GM18858 (cell line): ENCODE data around the gene FXYD2.

Experiments used
- ATAC-seq: cut with Tn5 transposase; IDR thresholded peaks from one replicate; pipeline ENCODE4 v1.9.1; 2021; ENCODE audit not compliant: unreplicated experiment

The FXYD2 gene

GRCh38 chr11:117836077-117836960 lies 11.8 kb upstream of the FXYD2 start:
- ATAC-seq: no peak

DNA sequence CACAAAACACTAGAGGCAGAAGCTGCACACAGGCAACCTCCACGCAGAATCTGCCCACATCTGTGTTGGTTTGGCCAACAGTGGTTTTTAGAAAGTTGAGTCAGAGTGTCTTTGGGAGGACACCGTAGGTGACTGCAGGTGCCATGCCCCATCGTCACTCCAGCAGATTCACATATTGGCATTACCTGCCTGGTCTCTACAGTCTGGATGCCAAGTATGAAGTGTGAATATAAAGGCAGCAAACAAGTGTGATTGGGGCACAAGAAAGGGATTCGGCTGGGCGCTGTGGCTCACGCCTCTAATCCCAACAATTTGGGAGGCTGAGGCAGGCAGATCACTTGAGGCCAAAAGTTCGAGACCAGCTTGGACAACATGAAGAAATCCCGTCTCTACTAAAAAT lies 11.0 kb upstream of the FXYD2 start:
- ATAC-seq: no peak

DNA sequence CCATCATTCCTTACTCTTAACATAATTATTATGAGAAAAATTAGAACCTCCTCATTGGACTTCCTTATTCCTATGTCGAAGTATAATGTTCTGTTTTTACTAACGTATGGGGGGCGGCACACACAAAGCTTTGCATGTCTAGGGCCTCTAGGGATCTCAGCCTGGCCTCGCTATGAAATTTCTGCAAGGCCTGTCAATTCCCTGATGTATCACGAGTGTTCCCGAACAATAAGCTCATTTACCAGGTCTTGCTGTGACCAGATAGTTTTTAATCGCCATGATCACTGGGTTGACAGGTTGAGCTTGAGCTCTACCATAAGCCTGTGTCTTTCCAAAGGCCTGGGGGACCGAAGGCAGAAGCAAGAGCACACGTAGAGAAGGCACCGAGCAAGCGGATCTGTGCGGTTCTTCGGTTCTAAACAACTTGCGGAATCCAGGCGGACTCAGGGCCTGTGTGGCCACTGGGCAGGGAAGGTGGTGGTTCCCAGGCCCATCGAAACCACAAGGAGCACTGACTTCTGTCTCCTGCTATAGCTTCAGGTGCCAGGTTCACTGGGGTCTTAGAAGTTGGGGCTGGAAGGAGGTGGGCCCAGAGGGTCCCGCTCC lies 10.4 kb upstream of the FXYD2 start:
- no peak for ATAC-seq

- no peak for ATAC-seq
Measured at GRCh38 chr11:117834068-117834810, 9.7 kb upstream of the FXYD2 start.

DNA sequence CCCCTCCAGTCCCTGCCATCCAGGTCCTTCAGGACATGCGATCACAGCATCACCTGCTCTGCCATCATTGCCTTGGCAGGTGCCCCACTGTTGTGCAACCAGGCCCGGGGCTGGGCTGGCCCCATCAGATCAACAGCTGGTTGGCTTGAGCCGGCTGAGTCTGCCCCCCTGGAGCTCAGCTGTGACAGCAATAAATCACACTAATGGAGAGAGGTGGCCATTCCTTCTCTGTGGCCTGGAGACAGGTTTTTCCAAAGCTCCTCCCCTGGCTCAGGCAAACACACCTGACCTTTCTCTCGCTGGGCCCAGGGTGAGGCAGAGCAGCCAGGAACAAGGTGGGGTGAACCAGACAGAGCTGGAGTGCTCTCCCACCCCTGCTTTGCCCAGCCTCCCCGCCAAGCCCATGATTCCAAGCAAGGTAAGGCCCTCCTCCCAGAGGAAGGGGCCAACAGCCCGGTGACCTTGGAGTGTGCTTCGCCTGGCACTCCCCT lies 8.9 kb upstream of the FXYD2 start:
- no peak for ATAC-seq

DNA sequence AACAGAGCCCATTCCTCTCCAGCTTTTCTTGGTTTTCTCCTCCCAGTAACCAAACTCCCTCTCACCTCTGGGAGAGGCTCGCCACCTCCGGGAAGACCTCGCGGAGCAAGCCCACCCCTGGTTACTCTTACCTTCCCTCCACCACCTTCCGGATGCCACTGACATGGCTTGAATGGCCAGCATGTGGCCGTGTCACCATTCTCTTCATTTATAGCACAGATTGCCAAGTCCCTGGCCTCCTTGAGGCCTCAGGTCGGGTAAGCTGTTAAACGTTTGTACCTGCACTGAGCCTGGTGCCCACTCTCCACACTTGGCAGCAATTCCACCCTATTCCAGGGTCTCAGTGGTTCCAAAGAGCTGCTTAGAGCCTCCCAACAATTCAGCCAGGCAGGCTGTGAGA lies 8.0 kb upstream of the FXYD2 start:
- no peak for ATAC-seq

- ATAC-seq: no peak
Measured at GRCh38 chr11:117831661-117832415, 7.3 kb upstream of the FXYD2 start.

GRCh38 chr11:117830674-117831351 lies 6.3 kb upstream of the FXYD2 start:
- no peak for ATAC-seq

GRCh38 chr11:117830072-117830471 lies 5.5 kb upstream of the FXYD2 start:
- ATAC-seq: no peak

GRCh38 chr11:117829369-117829725 lies 4.8 kb upstream of the FXYD2 start:
- no peak for ATAC-seq

- ATAC-seq: peak; percentile 50
Measured at GRCh38 chr11:117828611-117829368, 4.2 kb upstream of the FXYD2 start.

DNA sequence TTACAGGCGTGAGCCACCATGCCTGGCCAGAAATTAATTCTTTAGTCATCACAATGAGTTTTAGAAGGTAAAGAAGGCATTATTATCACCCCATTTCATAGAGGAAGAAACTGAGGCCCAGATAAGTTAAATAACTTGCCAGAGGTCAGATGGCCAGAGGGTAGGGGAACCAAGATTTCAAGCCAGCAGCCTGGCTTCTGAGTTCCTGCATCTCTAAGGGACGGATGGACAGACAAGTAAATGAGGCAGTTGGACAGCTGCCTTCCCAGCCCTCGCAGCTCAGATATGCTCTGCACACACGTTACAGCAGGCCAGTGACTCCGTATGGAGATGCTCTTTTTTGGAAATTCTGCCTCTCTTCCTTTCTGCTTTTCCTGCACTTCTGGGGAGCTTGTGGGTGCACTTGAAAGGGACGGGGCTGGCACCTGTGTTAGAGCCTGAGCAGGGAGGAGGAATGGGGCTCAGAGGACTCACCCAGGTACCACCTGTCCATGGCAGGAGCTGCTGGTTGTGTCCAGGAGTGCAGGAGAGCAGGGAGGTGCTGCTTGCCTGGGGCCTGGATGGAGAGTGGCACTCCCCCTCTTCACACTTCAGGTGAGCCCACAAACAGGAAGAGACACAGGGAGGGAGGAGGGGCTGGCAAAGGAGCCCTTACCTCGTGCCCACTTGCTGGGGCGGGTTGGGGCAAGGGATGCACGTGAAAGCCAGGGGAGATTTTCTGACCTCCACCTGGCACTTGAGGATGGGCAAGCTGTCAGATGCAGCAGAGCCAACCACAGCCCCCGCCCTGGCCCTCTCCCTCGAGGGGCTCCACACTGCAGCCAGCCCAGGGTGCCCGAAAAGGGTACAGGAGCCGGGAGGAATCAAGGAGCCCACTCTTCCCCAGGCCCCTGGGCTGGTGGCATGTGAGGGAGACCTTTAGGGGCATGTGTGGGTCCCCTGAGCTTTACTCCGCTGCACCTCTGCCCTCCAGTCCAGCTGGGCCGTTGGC lies 3.3 kb upstream of the FXYD2 start:
- ATAC-seq: no peak

- no peak for ATAC-seq
Measured at GRCh38 chr11:117826832-117827231, 2.3 kb upstream of the FXYD2 start.

DNA sequence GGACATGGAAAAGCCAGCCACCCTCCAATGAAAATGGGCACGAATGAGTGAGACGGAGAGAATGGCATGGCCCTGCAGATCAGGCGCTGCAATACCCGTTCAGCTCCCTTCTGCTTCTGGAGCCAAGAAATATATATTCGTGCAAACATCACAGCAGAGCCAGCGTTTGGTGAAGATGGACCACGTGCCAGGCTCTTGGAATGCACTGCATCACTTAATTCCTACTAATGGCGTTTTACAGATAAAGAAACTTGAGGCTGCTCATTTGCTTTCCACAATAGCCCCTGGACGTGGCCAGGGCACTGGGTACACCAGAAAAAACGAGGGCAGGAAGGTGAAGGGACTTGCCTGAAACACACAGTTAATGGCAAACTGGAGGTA lies 1.6 kb upstream of the FXYD2 start:
- ATAC-seq: no peak

DNA sequence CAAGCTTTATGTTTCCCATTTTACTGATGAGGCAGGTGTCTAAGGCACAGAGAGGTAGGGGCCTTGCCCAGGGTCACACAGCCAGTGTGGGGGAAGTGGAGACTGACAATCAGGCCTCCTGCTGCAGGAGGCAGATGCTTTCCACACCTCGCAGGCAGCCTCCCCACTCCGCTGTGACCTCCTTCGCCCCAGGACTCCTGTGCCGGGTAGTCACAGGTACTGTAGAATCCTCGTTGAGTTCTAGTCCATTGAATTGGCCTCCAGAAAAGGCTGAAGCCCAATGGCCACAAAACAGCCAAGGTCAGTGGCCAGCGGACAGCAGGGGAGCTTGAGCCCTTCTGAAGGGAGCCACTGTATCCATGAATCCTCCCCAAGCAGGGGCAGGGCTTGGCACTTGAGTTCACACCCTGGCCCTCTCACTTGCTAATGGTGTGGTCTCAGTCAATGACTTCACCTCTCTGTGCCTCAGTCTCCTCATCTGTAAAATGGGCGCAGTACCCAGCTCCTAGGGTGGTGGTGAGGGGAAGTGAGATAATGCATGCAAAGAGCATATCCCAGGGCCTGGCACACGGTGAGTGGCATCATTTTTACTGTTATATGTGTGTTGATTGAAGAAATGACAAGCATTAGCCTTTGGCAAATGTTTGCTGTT lies 1.1 kb upstream of the FXYD2 start:
- no peak for ATAC-seq

GRCh38 chr11:117823946-117824420 lies 561 bp downstream of the FXYD2 start:
- no peak for ATAC-seq

DNA sequence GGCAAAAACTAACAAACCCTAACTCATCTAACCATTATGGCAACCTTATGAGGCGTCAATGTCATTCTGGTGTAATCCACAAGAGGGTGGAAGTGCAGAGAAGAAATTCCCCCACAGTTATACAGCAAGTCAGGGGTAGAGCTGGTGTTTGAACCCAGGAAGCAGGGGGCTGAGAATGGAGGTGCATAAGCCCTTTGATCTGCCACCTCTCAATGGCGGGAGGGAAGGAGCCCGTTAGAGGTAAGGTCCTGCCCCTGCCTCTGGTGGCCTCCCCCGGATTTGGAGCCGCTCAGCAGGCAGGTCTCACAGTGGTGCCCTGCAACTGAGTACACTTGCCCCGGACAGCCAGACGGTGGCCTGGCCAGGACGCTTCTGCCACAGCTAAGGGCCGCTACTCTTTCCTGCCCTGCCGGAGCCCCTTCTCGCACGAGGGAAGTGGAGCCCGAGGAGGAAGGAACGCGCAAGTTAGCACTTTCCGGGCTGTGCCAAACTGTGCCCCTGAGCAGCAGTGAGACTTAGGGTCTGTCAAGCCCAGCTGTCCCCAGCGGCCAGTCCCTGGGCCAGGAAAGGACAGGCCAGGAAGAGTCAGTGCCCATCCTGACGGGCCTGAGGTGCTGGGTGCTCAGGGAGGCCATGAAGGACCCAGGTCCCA lies 1.1 kb downstream of the FXYD2 start:
- ATAC-seq: no peak
